Ureter (tissue), 1 donor: ENCODE data around the gene PRKCE. TPM values are rescaled to one million over a fixed set of nuclear protein-coding genes. Genes with fewer than 3 reads are reported as not detected.
"Not testable (repeated sequence)": the region's sequence is repeated elsewhere in the genome, so short reads cannot be mapped to it uniquely, and the experiment has no call there.

Experiments used
- DNase-seq: peaks from one replicate; pipeline ENCODE4 v3.0.0-alpha.2; 2020; ENCODE audit warnings: low spot score
- total RNA-seq: library from RNA; stranded (reverse); gene quantifications from one replicate; pipeline ENCODE4 v1.2.4, GENCODE V29; 2023
- donor health status: DM: yes; HTN: yes; CAD: no.

Gene PRKCE
- total RNA-seq, 1 donor from 2014 or later: 54.3 TPM

DNA sequence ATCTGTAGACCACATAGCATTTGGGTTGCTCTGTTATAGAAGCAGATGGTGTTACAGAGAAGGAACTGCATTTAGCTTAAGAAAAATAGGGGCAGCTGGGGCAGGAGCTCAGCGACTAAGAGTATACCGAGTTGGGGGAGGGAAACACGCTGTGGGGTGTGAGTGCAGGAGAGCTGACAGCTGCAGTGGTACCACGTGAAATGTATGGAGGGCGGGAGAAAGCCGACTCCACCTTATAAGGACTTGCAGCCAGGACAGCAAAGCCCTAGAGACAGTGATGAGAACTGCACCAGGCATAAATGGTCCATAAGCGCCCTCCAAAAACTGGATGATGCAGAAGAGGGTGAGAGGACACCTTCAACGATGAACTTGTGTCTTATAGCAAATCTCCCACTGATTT, 237.6 kb downstream of the PRKCE start:
- DNase-seq: no peak

DNA sequence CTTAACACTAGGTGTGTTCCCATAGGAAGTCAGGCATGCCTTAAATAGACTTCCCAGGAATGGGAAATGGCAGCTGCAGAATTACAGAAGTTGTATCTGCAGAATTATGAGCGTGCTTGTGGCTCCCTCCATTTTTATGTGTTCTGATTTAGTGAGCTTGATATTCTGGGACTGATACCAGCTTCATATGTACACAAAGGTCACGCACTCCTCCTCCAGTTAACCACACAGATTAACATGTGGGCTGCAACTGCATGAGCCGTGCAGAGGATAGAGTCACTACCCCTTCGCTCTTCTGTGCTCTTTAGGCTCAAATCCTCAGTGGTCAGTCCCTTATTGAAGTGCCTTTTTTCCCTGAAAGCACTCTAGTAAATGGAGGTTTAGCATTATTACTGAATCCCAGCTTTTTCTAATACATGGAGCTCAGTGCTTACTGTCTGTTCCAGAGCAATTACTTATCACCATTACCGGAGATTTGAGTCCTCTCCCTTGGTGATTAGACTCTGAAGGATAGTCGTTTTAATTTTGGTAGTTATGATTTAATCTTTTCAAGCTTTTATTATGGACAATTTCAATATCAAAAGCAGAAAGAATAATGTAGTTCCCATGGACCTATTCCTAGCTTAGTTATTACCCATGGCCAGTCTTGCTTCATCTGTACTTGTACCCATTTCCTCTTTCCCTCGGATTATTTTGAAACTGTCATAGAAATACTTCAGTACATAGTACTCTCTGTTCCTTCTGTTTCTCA, 238.3 kb downstream of the PRKCE start:
- DNase-seq: no peak

DNA sequence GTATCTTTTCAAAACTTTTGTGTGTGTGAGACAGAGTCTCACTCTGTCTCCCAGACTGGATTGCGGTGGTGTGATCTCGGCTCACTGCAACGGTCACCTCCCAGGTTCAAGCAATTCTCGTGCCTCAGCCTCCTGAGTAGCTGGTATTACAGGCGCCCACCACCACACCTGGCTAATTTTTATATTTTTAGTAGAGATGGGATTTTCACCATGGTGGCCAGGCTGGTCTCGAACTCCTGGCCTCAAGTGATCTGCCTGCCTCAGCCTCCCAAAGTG, 238.8 kb downstream of the PRKCE start:
- not testable (repeated sequence) for DNase-seq

DNA sequence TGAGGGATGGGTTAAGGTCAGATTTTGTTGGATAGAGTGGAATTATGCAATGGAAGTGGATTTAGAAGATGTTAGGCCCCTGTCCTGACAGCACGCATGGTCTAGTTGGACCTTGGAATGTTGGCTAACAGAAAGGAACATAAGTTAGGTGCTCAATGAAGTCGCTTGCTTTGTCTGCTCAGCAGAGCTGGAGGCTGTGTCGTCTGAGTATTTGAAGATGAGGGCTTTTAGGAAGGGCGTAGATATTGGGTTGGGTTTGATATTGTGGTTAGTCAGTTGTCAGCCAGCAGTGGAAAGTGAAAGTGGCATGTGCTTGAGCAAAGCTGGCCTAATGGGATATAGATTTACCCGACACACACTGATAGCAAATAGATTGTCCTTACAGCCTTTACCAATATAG, 239.3 kb downstream of the PRKCE start:
- DNase-seq: no peak

DNA sequence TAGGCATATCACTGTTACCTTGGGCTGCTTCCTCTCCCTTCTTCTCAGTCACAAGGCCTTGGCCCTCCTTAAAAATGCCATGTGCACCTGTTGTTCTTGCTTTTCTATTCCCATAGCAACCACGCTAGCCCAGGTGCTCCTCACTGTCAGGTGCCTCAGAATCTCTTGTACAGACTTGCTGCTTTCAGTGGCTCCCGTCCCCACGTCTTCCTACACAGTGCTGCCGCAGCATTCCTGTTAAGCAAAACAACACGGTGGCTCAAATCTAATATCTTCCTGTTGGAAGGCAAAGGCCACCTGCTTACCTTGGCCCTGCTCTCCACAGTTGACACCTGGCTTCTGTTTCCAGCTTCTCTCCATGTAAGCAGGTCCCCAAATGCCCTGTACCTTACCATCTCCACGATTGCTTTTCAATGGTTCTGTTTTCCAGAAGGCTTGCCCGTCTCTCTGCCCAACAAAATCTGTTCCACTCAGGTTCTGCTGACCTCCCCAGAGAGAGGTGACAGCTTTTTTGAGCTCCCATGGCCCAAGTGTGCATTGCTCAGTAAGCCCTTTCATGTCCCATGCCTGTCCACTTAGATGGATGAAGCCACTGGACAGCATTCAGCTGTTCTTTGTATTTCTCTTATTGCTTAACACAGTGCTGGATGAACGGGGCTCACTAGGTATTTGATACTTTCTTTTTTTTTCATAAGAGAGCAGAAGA, 240.4 kb downstream of the PRKCE start:
- DNase-seq: peak; percentile 72

DNA sequence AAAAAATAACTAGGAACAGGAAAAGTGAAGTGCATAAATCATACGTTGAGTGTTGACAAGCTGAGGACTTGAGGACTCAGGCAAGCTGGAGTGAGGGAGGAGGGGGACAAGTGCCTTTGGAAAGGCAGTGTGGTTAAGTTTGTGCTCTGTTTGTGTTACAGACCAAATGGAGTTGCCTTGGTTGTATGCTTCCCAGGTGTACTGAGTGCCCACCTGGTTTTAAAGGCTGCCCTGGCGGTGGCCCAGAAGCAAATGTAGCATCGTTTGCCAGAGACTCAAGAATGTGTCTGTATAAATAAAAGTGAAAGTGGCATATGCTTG, 240.9 kb downstream of the PRKCE start:
- DNase-seq: no peak

DNA sequence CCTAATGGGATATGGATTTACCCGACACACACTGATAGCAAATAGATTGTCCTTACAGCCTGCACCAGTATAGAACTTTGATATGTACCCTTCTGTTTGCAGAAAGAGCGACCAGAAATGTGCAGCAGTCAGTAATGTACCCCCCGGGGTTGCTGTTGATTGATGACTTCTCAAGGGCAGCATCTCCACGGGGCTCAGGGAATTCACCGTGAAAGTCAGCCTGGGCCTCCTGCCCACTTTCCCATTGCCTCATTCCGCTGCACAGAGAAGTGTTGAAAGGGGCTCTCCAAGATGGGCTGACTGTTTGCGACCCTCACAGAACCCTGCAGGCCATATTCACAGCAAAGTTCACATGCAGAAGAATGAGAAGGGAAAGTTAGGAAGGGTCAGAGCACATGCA, 241.3 kb downstream of the PRKCE start:
- DNase-seq: no peak

DNA sequence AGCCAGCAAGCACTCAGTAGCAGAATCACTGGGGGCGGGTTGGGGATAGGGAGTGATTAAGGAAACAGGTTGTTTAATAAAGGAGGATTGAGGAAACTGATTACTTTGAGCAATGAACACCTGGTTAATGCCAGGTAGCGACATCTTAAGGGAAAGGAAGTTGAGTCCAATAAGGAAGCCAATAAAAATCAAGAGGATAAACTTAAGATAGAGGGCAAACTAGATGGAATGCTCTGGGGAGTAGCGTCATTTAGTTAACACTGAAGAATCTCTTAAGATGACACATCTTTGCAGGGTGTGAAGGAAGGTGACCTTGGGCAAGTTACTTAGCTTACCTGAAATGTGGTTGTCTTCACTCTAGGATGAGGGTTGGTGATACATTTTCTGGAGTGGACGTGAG, 242.7 kb downstream of the PRKCE start:
- DNase-seq: no peak

DNA sequence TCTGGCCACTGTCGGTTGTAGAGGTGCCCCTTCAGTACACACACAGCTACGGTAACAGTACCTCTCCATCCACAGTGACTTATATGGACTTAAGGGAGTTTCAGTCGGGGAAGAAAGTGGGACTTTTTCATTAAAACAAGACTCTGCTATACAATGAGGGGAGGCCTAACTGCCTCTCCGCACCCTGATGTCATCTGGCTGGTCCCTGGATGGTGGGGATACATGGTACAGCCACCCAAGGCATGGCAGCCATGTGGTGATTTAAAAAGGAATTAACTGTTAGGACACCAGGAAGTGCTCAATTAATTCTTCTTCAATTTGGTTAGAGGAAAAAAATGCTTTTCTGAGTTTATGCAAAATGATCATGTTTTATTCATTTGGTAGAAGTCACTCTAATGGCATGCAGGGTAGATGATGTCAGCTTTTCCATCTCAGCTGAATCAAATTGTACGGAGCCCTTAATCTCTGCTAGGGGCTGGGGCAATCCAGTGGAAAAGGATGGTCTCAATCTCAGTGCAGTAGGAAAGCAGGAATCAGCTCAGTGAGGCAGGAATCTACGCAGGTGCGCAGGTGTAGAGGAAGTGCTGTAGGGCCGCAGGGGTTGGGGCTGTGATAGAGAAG, 243.9 kb downstream of the PRKCE start:
- no peak for DNase-seq

DNA sequence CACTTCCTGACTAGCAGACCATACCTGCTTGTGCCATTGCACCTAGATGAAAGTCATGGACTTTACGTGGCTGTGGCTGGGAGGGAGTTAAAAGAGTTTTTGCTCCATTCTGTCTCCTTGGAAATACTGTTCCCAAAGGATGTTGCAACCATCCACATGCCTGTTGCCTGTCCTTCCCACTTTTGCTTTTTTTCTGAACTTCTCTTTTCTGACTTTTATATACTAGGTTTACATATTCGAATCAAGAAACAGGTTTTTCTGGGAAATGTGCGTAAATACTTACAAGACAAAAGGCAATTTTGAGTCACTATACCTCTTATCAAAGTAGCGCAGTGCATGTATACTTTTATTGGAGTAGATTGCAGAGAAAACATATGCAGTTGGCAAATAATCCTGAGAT, 244.8 kb downstream of the PRKCE start:
- DNase-seq: no peak

DNA sequence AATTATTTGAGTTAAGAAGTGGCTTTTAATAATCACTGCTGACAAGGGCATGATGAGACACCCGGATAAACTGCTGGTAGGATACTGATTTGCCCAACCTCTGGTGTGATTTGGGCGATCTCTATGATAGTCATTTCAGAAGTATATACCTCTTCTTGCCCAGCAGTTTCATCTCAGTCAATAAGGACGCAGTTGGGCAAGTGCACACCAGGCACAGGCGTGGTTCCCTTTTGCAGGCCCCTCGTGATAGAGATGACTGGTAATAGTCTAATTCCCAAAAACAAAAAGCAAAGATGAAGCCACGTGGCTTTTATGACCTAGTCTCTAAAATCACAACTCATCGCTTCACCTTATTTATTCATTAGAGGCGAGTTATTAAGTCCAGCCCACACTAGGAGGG, 246.4 kb downstream of the PRKCE start:
- no peak for DNase-seq

DNA sequence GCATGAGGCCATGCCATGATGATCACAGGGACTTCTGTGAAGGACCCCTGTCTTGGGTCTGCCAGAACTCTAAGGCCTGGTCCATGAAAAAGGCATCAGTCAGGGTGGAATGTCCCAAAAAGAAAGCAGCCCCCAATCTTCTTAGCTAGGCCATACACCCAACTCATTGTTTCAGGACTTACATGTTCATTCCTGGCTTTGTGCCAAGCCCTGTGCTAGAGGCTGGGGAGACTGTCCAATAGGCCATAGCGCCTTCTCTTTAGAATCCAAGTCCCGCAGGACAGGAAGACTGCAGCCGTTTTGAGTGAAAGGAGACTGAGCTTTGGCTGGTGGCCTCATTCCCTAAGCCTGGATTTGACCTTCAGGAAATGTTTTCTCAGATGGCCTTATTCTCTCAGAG, 247.3 kb downstream of the PRKCE start:
- no peak for DNase-seq

DNA sequence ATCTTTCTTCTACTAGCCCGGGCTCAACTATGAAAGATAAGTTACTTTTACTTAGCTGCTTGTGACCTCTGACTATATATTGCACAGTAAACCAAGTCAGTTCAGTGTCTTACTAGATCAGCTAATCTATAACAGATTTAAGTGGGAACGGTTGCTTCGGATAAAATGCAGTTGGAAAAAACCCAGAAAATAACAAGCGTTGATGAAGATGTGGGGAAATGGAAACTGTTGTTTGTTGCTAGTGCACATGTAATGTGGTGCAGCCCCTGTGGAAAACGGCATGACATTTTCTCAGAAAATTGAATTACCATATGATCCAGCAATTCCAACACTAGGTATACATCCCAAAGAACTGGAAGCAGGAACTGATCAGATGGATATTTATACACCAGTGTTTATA, 248.5 kb downstream of the PRKCE start:
- no peak for DNase-seq

DNA sequence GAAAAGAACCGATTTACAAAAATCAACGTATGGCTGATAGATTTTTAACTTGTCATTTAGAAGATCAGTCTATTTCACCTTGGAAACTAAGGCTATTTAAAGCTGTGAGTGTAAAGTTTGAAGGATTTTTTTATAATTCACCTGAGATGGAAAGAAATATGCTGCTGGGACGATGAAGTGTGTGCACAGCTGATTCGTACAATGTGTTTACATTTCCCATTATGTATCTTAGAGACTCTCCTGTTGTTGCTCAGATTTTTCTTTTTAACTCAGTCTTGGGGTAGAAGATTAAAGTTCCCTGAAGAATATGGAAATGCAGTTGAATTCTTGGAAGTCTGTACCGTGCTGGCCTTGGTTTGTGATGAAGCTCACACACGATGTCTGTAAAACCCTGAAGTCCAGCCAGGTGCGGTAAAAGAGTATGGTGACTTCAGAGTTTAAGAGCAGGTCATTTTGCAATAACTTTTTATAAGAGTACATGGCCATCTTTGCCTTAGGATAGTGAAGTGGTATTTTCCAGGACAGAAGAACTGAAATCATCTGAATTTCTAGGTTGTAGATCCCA, 250.1 kb downstream of the PRKCE start:
- DNase-seq: no peak

DNA sequence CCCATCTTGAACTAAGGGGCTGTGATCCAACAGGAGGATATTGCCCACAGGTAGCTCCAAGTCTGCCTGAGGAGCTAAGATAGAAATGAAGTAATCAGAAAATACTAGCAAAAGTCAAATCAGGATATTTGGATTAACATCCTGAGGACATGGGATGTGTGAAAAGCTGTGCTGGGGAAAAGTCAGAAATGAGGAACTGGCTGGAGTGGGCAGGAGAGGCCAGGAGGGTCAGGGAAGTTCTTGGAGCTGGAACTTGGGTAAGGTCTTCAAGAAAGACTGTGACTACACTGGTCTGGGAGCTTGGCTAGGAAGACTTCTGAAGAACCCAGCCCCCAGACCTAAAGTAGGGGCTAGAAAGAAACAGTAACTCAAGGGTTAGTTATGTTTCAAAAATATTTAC, 250.9 kb downstream of the PRKCE start:
- DNase-seq: no peak

DNA sequence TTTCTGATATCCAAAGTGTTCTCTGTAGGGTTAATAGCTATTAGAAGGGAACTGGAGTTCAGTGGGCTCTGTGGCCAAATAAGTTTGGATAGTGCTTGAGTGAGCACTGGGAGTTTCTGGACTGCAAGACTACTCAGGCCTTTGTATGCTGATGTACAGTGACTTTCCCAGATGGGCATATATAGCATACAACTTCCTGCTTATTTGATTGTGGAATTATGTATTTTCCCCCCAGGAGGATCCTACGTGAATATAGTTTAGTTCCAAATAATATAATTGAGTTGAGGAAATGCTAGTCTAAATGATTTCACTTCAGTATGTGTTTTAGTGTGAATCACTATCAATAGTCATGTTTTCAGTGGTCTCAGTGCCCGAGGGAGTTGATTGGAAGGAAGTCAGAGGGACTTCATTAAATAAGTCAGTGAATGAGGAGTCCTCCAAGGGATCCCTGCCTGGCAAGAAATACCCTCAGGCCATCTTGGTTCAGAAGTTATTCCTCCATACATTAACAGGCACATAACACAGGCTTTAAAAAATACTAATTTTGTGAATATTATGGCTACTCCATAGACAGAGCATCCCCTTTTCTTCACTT, 251.4 kb downstream of the PRKCE start:
- DNase-seq: no peak

DNA sequence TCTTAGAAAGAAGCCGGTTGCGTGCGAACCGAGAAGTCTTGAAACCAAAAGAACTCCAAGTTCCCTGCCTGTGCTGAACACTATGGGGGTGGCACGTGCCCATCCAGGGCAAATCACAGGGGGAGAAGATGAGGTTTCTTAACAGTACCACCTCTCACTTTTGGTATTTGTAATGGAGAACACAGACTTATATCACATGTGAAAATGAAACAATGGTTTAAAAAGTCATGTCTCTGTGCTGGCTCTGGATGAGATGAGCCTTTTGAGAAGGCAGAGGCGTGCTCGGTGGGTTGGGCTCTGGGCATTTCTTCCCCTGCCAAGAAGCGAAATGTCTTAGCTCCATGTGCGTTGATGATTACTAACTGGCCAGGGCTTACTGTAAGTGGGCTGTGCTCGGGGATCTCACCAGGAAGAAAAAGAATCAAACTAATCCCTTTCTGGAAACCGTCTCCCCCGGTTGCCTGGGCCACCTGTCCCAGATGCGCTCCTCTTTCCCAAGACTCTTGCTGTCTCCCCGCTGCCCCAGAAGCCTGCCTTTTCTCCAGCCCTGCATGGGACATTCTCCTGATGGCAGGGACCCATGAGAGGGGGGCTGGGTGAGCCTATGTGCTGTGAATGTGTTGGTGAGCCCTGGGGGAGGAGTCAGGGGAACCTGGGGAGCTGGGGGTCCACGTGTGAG, 252.9 kb downstream of the PRKCE start:
- no peak for DNase-seq

DNA sequence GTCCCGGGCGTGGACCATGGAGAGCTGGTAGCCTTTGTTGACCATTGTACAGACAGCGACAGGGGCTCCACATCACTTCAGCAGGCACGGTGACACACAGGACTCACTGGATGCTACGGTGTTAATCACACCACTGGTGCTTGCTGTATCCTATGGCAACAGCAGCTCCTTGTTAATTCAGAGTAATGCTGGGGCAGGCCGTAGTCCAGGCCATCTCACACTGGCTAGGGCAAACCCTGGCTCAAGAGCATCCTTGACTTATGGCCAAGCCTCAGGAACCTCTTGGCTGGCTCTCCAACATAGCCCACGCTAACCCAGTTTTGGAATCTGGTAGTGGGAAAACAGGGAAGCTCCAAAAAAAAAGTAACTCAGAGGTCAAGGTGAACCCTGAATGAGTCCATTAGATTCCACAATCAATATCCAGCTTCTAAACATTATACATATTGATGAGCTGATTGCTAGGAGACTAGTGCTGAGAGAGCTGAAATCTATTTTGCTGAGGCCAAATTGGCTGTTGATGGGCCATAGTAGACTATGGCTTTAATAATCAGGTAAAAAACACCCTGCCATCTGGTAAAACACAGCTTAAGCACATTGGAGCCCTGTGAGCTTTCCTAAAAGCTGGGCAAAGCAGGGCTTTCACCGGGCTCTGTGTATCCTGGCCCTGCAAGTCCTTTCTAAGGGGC, 253.6 kb downstream of the PRKCE start:
- DNase-seq: no peak

DNA sequence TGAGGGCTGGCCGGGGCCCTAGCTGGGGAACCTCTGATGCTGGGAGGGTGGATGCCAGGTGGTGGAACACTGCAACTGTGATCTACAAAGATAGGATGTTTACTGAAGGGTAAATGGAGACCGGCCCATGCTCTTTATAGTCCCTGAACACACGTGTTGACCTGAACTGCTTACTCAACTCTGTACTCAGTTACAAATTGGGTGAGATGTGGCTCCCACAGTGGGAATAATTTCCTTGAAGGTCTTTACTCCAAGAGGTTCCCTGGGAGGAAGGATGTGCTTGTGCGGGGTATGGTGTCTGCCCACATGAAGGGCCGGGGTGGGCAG, 254.1 kb downstream of the PRKCE start:
- DNase-seq: no peak

DNA sequence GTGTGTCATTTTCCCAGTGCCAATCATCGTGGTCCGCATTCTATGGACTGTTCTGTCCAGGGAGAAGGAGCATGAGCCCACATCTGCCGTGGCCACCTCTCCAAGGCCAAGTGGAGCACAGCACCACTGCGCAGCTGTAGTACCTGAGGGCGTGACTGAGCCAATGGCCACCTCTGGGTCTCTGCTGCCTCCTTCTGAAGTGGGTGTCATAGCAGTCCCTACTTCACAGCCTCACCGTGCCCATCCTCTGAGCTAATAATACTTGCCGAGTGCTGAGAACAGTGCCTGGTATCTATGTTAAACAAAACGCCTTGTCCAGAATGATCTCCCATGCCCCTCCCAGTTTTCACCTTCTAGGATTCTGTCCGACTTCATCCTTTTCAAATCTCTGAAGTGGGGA, 256.1 kb downstream of the PRKCE start:
- DNase-seq: no peak

DNA sequence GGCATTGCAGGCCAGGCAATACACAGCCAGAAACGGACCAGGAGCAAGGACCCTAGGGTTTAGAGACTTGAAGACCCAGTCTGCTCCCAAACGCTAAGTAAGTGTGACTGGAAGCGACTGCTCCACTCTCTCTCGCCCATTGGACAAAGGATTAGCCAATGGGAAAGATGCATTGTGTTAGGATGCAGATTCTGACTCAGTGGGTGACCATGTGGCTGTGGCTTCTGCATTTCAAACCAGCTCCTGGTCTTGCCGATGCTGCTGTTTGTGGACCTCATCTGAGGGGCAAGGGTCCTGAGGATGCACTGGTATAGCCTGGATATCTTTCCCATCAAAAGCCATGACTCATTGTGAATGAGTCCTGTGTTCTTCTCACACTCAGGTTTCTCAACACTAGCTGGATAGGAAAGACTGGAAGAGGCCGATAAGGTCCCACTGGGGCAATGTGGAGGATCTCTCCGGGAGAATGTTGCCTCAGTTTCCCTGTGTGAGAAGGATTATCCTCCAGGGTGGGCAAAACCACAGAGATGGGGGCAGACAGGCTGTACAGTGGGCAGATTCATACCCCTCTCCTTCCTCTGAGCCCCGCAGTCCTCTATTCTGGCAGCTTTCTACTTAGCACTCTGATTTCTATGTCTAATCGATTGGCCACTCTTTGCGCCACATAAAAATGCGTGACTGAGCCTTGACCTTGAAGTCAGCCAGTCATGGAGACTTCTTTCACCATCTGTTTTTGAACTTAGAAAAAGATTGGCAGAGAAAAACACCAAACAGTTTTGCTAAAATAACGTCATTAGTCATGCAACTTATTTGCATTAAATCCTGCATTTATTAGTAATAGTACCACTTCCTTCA, 257.1 kb downstream of the PRKCE start:
- no peak for DNase-seq
